Measurements from ENCODE around the gene DCHS1. TPM values are rescaled to one million over a fixed set of nuclear protein-coding genes. Genes with fewer than 3 reads are reported as not detected.

The DCHS1 gene
- total and polyA plus RNA-seq, 2 of the 13 experiments (the other 11 are each of a cell fraction or from before 2014, with no cell fraction given): under 0.01 to 0.03 TPM

GRCh38 chr11:6682936-6683861 lies 27.6 kb upstream of the DCHS1 start, which contains the start of gene MRPL17 (continued):
- TF ChIP-seq LBX2 (CRISPR knock-in tag; IDR thresholded peaks at IDR 0.05; ENCODE audit: borderline replicate concordance) (peak; percentile 93), ZBTB44 (CRISPR knock-in tag; IDR thresholded peaks at IDR 0.05) (no peak), NFAT5 (CRISPR knock-in tag; IDR thresholded peaks at IDR 0.05) (peak; percentile 58), ELF1 (CRISPR knock-in tag; IDR thresholded peaks at IDR 0.05) (peak; percentile 86), BORCS8-MEF2B (CRISPR knock-in tag; IDR thresholded peaks at IDR 0.05) (peak; percentile 94), SPEN (CRISPR knock-in tag; IDR thresholded peaks at IDR 0.05; ENCODE audit: low read depth) (peak; percentile 91), ZMAT3 (CRISPR knock-in tag; conservative IDR thresholded peaks at IDR 0.05) (peak; percentile 87), POLR2G (IDR thresholded peaks at IDR 0.05; ENCODE audit: low read depth, low read length) (peak; percentile 98), DMTF1 (CRISPR knock-in tag; IDR thresholded peaks at IDR 0.05) (peak; percentile 59; the same call in 1 of the 2 replicates), CEBPB (IDR thresholded peaks at IDR 0.05; ENCODE audit: borderline replicate concordance, low read depth, low read length) (no peak; the same call in 1 of the 2 replicates), ZNF235 (CRISPR knock-in tag; IDR thresholded peaks at IDR 0.05; ENCODE audit: borderline replicate concordance) (peak; percentile 92; the same call in 1 of the 2 replicates), KMT2A (CRISPR knock-in tag; IDR thresholded peaks at IDR 0.05) (peak; percentile 92), NFKBIZ (CRISPR knock-in tag; IDR thresholded peaks at IDR 0.05) (0 out of 2 replicates have a peak, but pooled peaks have one; percentile 35), ZBTB33 (CRISPR knock-in tag; IDR thresholded peaks at IDR 0.05) (0 out of 2 replicates have a peak, but pooled peaks have one; percentile 17), FOXK1 (CRISPR knock-in tag; IDR thresholded peaks at IDR 0.05; ENCODE audit: borderline replicate concordance, low read depth) (peak; percentile 90), CCDC6 (CRISPR knock-in tag; IDR thresholded peaks at IDR 0.05) (peak; percentile 97)
